HG03039 (cell line): ENCODE measurements around the gene CACNA2D3.

Source experiments
- ATAC-seq: cut with Tn5 transposase; IDR thresholded peaks from one replicate; pipeline ENCODE4 v1.9.1; 2021; ENCODE audit warnings: mild to moderate bottlenecking, moderate library complexity; ENCODE audit not compliant: unreplicated experiment

Gene CACNA2D3

GRCh38 chr3:54557538-54558428 lies 435.4 kb downstream of the CACNA2D3 start:
- no peak for ATAC-seq

GRCh38 chr3:54563501-54564200 lies 441.3 kb downstream of the CACNA2D3 start:
- ATAC-seq, result no peak

- no peak for ATAC-seq
These were observed 442.1 kb downstream of the CACNA2D3 start for GRCh38 chr3:54564374-54564925.

GRCh38 chr3:54565956-54566355 lies 443.6 kb downstream of the CACNA2D3 start:
- ATAC-seq, result no peak

GRCh38 chr3:54567949-54568348 lies 445.6 kb downstream of the CACNA2D3 start:
- no peak for ATAC-seq

- ATAC-seq, result no peak
These were observed 447.7 kb downstream of the CACNA2D3 start for GRCh38 chr3:54570008-54570407.

- ATAC-seq, result no peak
These were observed 450.0 kb downstream of the CACNA2D3 start for GRCh38 chr3:54572197-54572895.

- ATAC-seq, result no peak
These were observed 451.5 kb downstream of the CACNA2D3 start for GRCh38 chr3:54573858-54574257.

GRCh38 chr3:54574906-54575617 lies 452.7 kb downstream of the CACNA2D3 start:
- ATAC-seq, result no peak

GRCh38 chr3:54575618-54575960 lies 453.2 kb downstream of the CACNA2D3 start:
- ATAC-seq, result no peak

- no peak for ATAC-seq
These were observed 455.0 kb downstream of the CACNA2D3 start for GRCh38 chr3:54577313-54577712.

- ATAC-seq, result no peak
These were observed 456.1 kb downstream of the CACNA2D3 start for GRCh38 chr3:54578417-54578816.

- ATAC-seq, result no peak
These were observed 458.1 kb downstream of the CACNA2D3 start for GRCh38 chr3:54580453-54580852.

GRCh38 chr3:54582424-54582823 lies 460.1 kb downstream of the CACNA2D3 start:
- ATAC-seq, result no peak

- ATAC-seq, result no peak
These were observed 468.8 kb downstream of the CACNA2D3 start for GRCh38 chr3:54591157-54591556.

- no peak for ATAC-seq
These were observed 471.3 kb downstream of the CACNA2D3 start for GRCh38 chr3:54593653-54594052.

GRCh38 chr3:54596087-54596486 lies 473.7 kb downstream of the CACNA2D3 start:
- no peak for ATAC-seq

- no peak for ATAC-seq
These were observed 477.4 kb downstream of the CACNA2D3 start for GRCh38 chr3:54599716-54600115.

- no peak for ATAC-seq
These were observed 478.3 kb downstream of the CACNA2D3 start for GRCh38 chr3:54600441-54601204.

GRCh38 chr3:54604495-54604894 lies 482.1 kb downstream of the CACNA2D3 start:
- no peak for ATAC-seq
